ENCODE data around the gene ECI2.

Gene ECI2

DNA sequence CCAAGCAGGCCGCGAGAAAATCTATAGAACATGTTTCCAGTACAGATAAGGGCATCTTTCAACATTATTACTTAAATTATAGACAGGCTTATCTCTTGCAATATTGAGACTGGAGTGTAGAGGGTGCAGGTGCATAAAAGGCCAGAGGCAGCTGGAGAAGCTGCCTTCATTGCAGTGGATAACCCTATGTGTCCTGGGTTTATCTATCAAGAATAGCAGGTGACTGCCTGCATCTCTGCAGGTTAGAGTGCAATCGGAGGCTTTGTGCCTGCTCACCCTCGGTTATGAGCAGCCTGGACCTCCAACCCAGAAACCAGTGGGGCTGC, 28.7 kb upstream of the ECI2 start:
- Histone ChIP-seq H3K4me3 (ENCODE audit: low read length, poor library complexity, severe bottlenecking) (no peak overlapping the region), H3K9me3 (ENCODE audit: insufficient read depth, low read depth, low read length) (peaks cover 3% of the 10 kb centered on the region; the same call in 1 of the 2 replicates), H3K4me2 (ENCODE audit: low read depth, low read length, poor library complexity, severe bottlenecking) (no peak overlapping the region), H3K79me2 (ENCODE audit: insufficient read depth, low read length) (no peaks in the 10 kb centered on the region), H3K9me2 (replicated peaks; ENCODE audit: low read depth, low read length) (no peaks in the 10 kb centered on the region), H3F3A (ENCODE audit: low read depth) (no peaks in the 10 kb centered on the region), H4K20me1 (ENCODE audit: insufficient read depth, low read length, poor library complexity, severe bottlenecking) (no peaks in the 10 kb centered on the region), H3K9ac (ENCODE audit: low read depth, low read length, poor library complexity, severe bottlenecking) (no peak overlapping the region), H3K27me3 (ENCODE audit: insufficient read depth, low read length, poor library complexity, severe bottlenecking) (no peaks in the 10 kb centered on the region), H3K36me3 (ENCODE audit: insufficient read depth, low read length) (no peaks in the 10 kb centered on the region), H2AFZ (ENCODE audit: low read length) (no peak overlapping the region), H3K4me1 (ENCODE audit: insufficient read depth, low read length, poor library complexity, severe bottlenecking) (no peaks in the 10 kb centered on the region)
- no peak for TF ChIP-seq EZH2phosphoT487 (IDR thresholded peaks at IDR 0.05; ENCODE audit: borderline replicate concordance)
- TF ChIP-seq, protein P1, sequence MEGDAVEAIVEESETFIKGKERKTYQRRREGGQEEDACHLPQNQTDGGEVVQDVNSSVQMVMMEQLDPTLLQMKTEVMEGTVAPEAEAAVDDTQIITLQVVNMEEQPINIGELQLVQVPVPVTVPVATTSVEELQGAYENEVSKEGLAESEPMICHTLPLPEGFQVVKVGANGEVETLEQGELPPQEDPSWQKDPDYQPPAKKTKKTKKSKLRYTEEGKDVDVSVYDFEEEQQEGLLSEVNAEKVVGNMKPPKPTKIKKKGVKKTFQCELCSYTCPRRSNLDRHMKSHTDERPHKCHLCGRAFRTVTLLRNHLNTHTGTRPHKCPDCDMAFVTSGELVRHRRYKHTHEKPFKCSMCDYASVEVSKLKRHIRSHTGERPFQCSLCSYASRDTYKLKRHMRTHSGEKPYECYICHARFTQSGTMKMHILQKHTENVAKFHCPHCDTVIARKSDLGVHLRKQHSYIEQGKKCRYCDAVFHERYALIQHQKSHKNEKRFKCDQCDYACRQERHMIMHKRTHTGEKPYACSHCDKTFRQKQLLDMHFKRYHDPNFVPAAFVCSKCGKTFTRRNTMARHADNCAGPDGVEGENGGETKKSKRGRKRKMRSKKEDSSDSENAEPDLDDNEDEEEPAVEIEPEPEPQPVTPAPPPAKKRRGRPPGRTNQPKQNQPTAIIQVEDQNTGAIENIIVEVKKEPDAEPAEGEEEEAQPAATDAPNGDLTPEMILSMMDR (conservative IDR thresholded peaks at IDR 0.05; ENCODE audit: low read length) = no peak; the same call in 1 of the 2 replicates

DNA sequence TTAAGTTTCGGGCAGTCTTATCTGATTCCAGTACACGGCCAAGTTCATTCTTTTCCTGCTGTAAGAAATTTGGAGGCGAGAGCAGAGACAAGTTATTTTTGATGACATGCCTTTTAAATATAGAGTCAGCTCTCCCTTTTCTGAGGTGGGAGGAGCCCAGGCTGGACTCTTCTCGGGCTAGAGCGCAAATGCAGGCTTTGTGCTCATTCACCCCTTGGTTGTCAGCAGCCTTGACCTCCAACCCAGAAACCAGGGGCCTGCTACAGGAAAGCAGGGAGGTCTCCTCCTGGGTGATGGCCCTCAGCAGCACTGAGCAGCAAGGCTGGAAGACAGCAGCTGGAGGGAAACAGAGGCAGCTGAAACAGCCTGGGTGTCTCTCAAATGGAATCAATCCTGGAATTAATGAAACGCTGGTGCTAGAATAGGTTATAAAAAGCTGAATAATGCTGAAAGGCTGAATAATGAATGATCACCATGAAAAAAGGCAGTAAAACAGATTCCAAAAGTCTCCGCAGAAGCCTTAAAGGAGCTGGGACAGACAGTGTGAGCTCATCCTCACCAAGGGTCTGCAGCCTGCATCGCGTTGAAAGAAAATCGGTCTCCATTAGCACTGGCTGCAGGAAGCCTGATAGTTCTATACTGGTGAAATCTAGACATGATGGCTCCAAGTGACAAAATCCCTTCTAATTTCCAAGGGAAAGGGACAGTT, 28.2 kb upstream of the ECI2 start:
- Histone ChIP-seq H3K4me2 (ENCODE audit: low read depth, low read length, poor library complexity, severe bottlenecking) (no peak overlapping the region), H3K9ac (ENCODE audit: low read depth, low read length, poor library complexity, severe bottlenecking) (no peak overlapping the region), H3K36me3 (ENCODE audit: insufficient read depth, low read length) (no peaks in the 10 kb centered on the region), H3K27me3 (ENCODE audit: insufficient read depth, low read length, poor library complexity, severe bottlenecking) (no peaks in the 10 kb centered on the region), H3K9me2 (replicated peaks; ENCODE audit: low read depth, low read length) (no peaks in the 10 kb centered on the region), H3K79me2 (ENCODE audit: insufficient read depth, low read length) (no peaks in the 10 kb centered on the region), H2AFZ (ENCODE audit: low read length) (no peak overlapping the region), H4K20me1 (ENCODE audit: insufficient read depth, low read length, poor library complexity, severe bottlenecking) (no peaks in the 10 kb centered on the region), H3K4me1 (ENCODE audit: insufficient read depth, low read length, poor library complexity, severe bottlenecking) (no peaks in the 10 kb centered on the region), H3K9me3 (ENCODE audit: insufficient read depth, low read depth, low read length) (peaks cover 3% of the 10 kb centered on the region; the same call in 1 of the 2 replicates), H3F3A (ENCODE audit: low read depth) (no peaks in the 10 kb centered on the region), H3K4me3 (ENCODE audit: low read length, poor library complexity, severe bottlenecking) (no peak overlapping the region)
- no peak for TF ChIP-seq EZH2phosphoT487 (IDR thresholded peaks at IDR 0.05; ENCODE audit: borderline replicate concordance)
- TF ChIP-seq, protein P1 (conservative IDR thresholded peaks at IDR 0.05; ENCODE audit: low read length) = no peak

DNA sequence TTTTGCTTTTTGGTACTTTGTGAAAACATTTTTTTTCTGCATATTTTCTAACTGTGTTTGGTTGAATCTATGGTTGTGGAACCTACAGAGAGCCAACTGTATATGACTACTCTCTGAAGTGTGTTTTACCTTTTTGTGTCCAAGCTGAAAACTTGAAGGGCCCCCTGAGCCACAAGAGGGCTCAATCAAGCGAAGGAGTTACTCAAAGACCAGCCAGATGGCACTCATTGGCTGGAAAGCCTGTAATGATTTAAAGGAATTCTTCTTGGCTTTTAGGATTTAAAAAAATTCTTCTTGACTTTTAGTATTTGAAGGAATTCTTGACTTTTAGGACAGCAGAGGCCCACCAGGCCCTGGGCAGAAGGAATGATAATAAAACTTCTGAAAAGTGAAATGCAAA, 27.0 kb upstream of the ECI2 start:
- H3K4me1 ChIP-seq (ENCODE audit: insufficient read depth, low read length, poor library complexity, severe bottlenecking) = no peaks in the 10 kb centered on the region
- H3F3A ChIP-seq (ENCODE audit: low read depth) = no peaks in the 10 kb centered on the region
- no peaks in the 10 kb centered on the region for H3K79me2 ChIP-seq (ENCODE audit: insufficient read depth, low read length)
- H3K4me2 ChIP-seq (ENCODE audit: low read depth, low read length, poor library complexity, severe bottlenecking) = no peak overlapping the region
- H3K9me3 ChIP-seq (ENCODE audit: insufficient read depth, low read depth, low read length) = no peaks in the 10 kb centered on the region
- no peak overlapping the region for H2AFZ ChIP-seq (ENCODE audit: low read length)
- TF ChIP-seq, protein P1 (conservative IDR thresholded peaks at IDR 0.05; ENCODE audit: low read length) = peak; percentile 37
- no peak for TF ChIP-seq EZH2phosphoT487 (IDR thresholded peaks at IDR 0.05; ENCODE audit: borderline replicate concordance)
- no peaks in the 10 kb centered on the region for H4K20me1 ChIP-seq (ENCODE audit: insufficient read depth, low read length, poor library complexity, severe bottlenecking)
- no peak overlapping the region for H3K9ac ChIP-seq (ENCODE audit: low read depth, low read length, poor library complexity, severe bottlenecking)
- H3K36me3 ChIP-seq (ENCODE audit: insufficient read depth, low read length) = no peaks in the 10 kb centered on the region
- no peaks in the 10 kb centered on the region for H3K27me3 ChIP-seq (ENCODE audit: insufficient read depth, low read length, poor library complexity, severe bottlenecking)
- H3K4me3 ChIP-seq (ENCODE audit: low read length, poor library complexity, severe bottlenecking) = no peak overlapping the region
- no peaks in the 10 kb centered on the region for H3K9me2 ChIP-seq (replicated peaks; ENCODE audit: low read depth, low read length)

All from Loucy (cell line).